CD4-positive, alpha-beta T cell treated with Interferon gamma for 1 hour (primary cell): ENCODE measurements around the gene TXLNG.

ENCODE experiments used
- DNase-seq: peaks from one replicate; pipeline ENCODE4 v3.0.0-alpha.2; 2020

Gene TXLNG

DNA sequence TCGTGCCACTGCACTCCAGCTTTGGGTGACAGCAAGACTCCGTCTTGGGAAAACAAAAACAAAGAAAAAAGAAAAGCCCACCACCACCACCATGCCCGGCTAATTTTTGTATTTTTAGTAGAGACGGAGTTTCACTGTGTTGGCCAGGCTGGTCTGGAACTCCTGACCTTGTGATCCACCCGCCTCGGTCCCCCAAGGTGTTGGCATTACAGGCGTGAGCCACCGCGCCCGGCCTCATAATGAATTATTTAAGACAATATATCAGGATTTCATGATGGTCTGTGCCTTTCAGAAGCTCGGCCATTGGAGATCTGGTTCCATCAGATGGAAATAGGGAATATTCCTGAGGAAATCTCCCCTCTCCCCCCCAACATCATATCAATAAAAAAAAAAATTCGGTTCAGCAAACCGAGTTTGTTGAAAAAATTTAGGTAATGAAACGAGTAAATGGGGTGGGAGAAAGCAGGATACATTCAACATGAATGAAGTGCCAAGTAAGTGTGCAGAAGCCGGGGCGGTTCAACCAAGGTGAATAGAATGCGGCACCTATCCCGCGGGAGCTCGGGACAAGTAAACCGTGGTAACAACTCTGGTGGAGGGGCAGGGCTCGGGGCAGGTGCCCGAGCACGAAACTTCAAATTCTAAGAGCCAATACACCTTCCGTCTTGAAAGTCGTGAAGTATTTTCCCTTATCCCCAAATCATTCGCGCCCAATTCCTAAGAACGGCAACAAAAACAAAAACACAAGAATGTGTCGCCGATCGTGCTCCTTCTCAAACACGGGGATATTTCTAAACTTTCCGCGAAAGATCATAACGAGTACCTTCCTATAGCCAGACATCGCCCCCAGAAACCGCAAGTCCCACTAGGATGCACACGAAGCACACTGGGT, 773 bp upstream of the TXLNG start:
- no peak for DNase-seq

DNA sequence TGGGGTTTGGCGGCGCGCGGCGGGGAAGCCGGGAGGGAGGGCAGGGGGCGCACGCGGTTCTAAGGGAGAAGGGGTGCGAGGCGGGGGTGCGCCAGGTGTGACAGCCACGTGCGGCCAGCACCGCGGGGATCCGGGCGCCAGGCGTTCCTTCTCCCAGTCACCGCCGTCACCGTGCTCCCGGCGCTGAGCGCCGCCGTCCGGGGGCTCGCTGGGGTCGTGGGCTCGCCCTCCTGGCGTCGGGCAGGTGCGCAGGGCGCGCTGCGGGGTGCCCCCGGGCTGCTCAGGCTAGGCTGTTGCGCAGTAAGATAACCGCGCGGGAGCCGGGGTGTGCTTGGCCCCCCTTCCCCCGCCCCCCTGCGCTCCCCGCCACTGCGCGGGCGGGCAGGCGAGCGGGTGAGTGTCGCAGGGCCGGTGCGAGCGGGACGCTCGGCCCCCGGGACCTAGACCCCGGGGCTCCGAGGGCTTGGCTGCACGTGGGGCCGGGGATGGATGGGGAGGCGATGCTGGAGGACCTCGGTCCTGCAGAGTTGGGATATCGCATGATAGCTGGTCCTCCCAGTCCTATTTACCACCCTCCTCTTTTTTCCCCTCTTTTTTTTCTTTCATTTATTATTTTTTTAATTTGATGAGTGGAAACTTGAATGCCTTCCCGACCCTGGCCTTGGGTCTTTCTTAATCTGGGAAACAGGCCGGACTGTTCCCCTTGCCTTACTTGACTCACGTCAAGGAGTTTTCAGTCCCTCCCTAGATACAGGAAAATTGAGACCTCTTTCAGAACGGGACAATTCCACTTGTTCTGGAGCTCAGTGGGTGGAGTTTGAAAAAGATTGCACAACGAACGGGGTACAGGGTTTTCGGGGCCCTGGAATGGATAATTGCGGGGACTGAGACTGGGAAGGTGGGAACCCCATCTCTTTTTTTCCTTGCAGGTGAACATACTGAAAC, 797 bp downstream of the TXLNG start:
- DNase-seq = peak; percentile 54

DNA sequence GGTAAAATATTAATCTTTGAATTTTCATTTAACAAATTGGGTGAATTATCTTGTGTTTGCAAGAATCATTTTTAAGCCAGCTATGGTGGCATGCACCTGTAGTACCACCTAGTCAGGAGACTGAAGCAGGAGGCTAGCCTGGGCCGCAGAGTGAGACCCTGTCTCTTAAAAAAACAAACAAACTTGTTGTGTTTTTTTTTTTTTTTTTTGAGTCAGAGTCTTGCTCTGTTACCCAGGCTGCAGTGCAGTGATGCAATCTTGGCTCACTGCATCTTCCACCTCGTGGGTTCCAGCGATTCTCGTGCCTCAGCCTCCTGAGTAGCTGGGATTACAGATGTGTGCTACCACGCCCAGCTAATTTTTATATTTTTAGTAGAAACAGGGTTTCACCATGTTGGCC, 2.2 kb downstream of the TXLNG start:
- no peak for DNase-seq

DNA sequence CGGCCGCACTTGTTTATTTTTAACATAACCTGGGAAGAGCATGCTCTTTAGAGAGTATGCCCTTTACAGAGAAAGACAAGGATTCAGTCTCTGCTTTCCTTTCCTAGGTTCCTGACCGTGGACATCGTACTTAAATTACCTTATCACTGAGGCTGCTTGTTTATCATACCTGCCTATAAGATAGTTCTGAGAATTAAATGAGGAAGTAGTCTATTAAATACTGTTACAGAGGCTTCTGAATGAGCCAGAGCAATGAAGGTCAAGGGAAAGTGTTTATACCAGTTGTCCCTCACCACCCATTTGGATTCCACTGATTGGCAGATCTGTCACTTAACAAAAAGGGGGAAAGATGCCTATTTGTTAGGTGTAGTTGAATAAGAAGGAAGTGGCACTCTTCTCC, 10.0 kb downstream of the TXLNG start:
- DNase-seq = no peak

DNA sequence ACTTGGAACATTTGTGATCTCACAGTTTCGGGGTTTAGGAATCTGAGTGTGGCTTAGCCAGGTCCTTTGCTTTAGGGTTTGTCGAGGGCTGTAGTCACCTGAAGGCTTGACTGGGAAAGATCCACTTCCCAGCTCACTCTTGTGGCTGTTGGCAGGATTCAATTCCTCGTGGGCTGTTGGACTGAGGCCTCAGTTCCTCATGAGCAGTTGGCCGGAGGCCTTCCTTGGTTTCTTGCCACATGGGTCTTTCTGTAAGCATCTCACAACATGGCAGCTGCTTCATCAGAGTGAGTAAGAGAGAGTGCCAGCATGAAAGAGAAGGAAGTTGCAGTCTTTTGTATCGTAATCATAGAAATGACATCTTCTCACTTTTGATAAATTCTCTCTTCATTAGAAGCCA, 11.1 kb downstream of the TXLNG start:
- no peak for DNase-seq

DNA sequence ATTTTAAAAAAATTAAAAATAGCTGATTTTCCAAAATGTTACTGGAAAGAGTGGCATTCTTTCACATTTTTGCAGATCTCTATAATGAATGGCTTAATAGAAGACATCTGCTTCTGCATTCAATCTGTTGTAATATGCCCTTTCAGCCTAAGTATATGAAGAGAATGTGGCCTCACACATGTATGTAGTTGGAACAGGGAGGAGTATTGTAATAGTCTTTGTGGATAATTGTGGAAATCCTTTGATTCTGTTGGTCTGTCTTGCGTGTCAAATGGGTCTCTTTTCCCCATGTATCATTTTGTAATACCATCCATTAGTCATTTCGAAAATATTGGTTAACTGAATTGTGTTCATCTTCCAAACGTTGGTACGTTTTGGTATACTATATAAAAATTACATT, 11.6 kb downstream of the TXLNG start:
- no peak for DNase-seq

DNA sequence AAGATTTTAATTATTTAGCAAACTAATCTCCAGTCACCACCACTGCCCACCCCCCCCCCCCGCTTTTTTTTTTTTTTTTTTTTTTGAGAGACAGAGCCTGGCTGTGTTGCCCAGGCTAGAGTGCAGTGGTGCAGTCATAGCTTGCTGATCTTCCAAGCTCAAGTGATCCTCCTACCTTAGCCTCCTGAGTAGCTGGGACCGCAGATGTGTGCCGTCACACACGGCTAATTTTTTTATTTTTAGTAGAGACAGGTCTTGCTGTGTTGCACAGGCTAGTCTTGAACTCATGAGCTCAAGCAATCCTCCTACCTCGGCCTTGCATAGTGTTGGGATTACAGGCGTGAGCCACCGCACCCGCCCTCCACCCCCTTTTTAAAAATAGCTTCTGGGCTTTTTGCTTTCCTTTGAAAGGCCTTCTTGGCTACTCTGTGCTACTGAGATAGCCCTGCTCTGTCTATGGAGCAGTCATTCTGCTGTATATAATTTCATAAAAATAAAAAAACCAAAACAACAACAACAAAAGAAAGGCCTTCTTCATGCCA, 18.7 kb downstream of the TXLNG start:
- no peak for DNase-seq

DNA sequence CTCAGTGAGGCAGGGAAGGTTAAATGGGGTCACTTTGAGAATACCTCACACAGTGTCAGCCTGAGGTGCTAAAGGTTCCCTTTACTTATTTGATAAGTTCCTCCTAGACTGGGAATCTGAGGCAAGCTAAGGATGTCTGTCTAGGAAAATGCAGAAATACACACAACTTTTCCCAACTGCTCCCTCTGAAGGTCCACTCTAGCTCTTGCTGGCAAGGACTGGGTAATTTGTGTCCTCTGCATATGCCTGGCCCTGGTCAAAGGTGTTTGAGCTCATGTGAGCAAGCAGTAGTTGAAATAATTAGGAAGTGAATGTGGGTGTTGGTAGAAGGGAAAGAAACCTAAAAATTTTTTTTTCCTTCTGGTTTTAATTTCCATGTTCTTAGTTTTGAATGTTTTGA, 21.3 kb downstream of the TXLNG start:
- no peak for DNase-seq

DNA sequence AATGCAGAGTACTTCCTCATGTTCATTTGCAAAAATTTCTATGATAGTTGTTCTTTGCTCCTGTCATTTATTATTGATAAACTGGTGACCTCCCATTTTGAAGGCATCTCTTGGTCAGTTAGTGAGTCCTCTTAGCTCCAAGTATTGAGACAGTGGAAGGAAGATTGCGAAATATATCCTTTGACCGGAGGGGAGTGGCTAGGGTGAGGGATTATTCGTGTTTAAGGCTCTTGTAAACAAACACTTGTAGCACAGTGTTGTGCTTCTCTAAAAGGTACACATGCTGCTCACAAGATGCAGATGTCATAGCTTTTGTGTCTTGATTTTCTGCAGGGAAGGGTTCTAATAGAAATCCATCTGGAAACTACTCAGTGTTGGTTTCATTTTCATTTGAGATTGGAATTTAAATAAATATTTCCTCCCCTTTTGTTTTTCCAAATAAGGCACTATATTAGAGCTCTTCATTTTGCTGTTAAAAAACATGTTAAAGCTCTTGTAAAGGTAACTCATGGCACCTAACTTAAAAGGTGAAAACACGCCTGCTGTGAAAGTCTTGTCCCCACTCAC, 21.8 kb downstream of the TXLNG start:
- no peak for DNase-seq

DNA sequence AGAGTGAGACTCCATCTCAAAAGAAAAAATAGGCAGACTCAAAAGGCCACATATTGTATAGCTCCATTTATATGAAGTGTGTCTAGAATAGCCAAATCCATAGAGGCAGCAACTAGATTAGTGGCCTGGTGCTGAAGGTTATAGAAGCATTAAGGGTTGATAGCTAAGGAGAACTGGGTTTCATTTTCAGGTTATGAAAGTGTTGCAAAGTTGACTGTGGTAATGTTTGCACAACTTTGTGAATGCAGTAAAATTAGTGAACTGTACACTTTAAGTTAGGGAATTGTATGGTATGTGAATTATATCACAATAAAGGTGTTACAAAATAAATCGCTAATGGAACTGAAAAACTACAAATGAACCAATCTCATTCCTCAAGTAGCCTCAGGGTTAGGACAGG, 28.3 kb downstream of the TXLNG start:
- DNase-seq = no peak

DNA sequence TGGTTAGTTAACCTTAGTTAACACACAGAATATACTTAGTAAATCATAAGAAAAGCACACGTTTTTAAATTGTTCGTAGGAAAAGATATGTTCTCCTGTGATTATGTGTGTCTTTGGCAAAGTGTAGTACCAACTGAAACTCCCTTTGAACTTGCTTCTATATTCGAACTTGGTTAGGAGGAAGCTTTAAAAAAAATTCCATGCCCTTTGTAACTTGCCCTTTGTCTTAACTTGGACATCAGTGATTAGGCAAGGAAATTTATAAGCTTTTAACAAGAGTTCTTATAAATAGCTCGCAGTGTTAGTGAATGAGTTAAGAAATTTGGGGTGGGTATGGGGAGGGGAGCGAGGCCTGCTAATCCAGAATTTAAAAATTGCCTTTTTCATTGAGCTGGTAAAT, 33.4 kb downstream of the TXLNG start:
- DNase-seq = no peak

DNA sequence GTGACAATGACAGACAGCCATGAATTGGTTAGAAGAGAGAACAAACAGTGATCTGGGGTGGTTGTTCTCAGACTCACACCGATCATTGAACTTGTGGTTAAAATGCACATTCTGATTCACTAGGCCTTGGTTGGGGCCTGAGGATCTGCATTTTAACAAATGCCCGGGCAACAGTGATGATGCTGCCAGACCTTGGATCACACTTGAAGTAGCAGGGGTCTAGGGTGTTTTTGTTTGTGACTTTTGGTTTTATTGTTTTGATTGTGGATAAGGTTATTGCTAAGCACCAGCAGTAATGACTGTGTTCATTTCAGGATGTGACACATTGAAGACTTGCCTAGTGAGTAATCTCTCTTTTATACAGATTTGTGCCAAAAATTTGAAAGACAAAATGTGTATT, 36.5 kb downstream of the TXLNG start:
- no peak for DNase-seq

DNA sequence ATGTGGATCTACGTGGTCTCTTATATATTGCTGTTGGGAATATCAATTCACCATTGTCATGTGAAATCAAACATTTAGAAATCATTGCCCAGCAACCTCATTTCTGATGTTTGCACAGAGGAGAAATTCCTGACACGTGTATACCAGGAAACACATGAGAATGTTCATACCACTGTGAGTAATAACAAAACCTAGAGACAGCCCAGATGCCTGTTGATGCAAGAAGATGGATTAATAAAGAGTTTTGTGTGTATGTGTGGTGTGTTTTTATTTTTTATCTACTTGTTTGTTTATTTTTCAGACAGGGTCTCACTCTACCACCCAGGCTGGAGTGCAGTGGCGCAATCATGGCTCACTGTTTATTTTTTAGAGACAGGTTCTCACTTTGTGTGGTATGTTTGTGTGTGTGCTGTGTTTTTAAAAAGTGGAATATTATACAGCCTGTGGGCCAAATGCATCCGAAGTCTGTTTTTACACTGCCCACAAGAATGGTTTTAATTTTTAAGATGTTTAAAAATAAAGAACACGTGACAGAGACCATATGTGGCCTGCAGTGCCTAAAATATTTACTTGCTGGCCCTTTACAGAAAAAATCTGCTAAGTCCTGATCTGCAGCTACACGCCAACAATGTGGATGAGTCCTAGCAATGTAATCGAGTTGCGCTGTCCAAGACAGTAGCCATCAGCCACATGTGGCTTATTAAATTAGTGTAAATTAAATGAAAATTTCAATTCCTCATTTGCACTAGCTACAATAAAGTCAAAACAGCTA, 39.2 kb downstream of the TXLNG start:
- DNase-seq = no peak

DNA sequence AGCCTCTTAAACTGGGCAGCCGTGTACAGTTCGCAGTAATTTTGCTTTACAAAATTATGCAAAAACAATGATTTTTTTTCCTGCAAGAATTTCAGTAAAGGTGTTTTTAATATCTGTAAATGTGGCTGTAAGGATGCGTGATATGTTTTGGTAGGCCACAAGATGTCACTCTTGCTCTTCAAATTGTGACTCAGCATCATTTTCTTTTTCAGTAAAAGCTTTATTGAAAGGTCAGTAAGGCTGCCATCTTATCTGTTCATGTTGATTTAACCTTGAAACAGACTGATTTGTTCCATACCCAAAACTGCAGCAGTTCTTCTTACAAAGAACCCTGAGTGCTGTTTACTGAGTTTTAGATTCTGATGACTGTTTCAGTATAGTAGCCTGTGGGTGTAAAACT, 39.9 kb downstream of the TXLNG start:
- no peak for DNase-seq

DNA sequence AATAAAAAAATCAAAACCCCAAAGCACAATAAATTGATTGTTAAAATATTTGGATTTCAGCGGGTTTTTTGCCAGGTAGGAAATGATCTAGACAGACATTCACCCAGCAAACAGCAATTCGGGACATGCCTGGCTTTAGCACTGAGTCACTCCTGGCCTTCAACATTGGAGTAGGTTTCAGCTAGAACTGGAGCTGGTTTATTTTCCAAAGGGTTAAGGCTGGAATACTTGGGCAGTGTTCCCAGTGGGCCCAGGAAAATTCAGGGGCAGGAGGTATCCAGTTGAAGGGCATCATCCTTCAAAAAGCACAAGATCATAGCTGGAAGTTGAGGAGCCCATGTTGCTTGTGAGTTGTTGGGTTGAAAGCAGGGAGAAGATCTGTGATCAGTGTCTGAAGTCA, 41.0 kb downstream of the TXLNG start:
- DNase-seq = no peak

DNA sequence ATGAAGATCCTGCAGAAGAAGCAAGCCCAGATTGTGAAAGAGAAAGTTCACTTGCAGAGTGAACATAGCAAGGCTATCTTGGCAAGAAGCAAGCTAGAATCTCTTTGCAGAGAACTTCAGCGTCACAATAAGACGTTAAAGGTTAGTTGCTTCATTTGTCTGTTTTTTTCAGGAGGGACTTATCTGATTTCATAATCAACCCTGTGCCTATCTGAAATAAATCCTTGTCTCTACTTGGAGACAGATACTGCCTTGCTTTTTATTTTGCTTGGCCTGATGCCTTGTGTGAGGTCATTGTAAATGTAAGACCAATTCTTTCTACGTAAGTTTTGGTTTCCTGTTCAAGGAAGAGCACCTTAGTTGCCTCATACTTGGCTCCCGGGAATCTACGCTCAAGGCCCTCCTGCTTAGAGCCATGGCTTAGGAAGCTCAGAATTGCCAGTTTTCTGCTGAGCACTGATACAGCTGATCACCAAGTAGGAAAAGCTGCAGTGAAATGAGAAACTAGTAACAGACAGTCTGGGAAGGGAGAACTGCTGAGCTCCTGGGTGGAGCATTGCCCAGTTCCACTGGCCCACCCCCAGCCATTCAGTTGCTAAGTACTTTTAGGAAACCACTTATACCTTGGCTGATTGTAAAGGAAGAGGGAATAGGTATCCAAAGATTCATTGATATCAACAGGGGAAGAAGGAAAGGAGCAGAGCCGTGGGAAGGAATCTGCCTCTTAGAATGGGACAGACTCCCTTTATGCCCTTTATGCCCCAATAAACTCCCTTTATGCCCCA, 42.0 kb downstream of the TXLNG start:
- no peak for DNase-seq

DNA sequence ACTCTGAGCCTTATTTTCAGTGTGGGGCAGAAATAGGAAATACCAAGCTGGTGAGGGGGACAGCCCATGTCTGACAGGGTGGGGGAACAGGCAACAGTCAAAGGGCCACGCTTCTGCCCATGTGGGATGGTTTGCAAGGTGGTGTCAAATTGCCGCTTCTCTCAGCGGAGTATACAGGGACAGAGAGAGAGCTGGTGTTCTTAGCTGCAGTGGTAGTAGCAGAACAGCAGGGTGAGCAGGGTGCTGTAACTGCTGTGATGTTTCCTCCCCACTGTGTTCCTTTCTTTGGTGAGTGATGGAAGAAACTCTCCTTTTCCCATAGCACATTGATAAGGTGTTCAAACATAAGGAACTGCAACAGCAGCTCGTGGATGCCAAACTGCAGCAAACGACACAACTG, 46.0 kb downstream of the TXLNG start:
- DNase-seq = no peak

DNA sequence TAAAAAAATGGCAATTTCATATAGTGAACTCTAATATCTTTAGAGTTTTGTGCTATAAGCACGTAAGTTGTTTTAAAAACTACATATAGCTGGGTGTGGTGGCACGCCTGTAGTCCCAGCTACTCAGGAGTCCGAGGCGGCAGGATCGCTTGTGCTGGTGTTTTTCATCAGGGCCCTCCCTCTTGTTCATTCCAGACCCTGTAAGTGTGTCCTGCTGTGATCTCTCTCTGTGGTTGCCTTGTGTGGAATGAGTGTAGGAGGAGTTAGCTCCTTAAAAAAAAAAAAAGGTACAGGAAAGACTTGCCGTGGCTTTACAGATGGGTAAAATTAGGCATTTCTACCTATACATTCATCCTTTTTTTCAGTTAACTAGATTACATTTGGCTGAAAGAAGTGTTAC, 48.5 kb downstream of the TXLNG start:
- DNase-seq = no peak

DNA sequence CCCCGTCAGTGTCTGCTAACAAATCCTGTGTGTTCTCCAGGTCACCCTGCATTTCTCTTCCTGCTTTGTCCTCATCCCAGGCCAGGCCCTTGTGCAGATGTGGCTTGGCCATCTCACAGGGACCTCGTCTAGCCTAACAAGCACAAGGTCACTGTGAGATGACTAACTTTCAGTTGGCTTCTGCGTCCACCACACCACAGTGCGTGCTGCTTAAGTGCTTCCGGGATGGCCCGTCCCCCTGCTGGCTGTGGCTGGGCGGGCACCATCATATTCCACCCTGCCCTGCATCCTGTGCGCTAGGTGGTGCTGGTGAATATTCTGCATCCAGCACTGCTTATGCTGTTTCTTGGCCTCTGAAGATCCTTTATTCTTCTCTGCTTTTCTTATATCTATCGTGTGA, 50.1 kb downstream of the TXLNG start:
- DNase-seq = peak; percentile 18

DNA sequence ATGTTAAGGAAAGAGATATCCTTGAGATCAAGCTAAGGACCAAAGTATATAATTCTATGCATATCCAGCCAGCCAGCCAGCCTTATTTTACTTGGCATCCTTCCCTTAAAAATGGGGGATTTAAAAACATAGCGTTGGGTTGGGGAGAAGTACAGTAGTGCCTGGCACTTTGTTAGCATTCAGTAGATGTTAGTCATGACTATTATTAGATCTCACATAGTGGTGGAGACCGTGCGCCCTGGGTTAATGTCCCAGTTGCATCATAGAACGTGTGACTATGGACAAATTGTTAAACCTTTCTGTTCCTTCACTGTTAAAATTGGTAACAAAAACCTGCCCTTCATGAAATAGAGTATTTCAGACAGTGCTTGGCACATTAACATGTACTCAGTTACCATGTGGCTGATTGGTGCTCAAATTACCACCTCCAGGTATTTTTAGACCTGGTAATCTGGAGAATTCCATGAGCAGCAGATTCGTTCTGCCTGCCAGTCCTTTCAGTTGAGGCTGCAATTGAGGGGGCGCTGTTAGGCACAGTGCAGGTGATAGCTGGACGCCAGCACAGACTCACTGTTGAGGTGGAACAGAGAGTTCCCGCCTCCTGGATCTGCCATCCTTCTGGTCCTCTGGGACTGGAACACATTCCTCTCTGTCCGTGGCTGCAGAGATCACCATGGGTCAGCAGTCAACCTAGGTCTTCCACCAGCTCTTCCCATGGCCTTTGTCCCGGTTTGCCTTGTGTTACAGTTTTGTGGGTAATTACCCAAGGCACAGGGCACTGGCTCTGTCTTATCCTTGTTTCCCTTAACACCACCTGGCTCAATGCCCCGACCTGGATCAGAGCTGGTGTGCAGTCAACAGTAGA, 52.2 kb downstream of the TXLNG start:
- no peak for DNase-seq
